Measurements from ENCODE around the gene OR2V1.
"Not testable (repeated sequence)": the region's sequence is repeated elsewhere in the genome, so short reads cannot be mapped to it uniquely, and the experiment has no call there.

The OR2V1 gene

DNA sequence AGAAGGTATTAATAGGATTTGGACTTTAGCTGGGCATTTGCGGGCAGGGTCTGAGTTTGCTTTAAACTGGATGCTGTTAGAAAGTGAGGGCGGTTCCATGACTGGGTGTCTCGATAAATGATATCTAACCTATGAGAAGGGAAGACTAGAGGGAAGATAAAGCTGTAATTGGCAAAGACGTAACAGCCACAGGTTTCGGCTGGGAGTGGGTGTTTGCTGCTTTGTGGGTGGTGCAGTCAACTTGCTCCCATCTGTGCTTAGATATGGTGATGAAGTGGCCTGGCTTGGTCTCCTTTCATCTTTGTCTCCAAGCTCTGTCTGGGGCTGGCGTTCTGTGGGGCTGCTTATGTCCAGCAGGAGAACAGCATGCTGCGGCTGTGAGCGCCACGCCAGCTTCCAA lies 23.3 kb downstream of the OR2V1 start:
- Histone ChIP-seq H4K20me1 (ENCODE audit: insufficient read depth, low read length) (no peaks in the 10 kb centered on the region), H3K9ac (ENCODE audit: low read length) (no peak overlapping the region), H2AFZ (ENCODE audit: low read depth, low read length) (no peak overlapping the region), H3K36me3 (replicated peaks; ENCODE audit: low read depth, low read length) (no peaks in the 10 kb centered on the region), H3K27ac (ENCODE audit: low read length) (no peak overlapping the region), H3K27me3 (ENCODE audit: low read depth, low read length) (peaks cover 20% of the 10 kb centered on the region; the same call in 1 of the 2 replicates), H3K4me2 (ENCODE audit: low read length) (no peak overlapping the region), H3K4me3 (ENCODE audit: low read length) (no peak overlapping the region), H3K79me2 (ENCODE audit: low read length) (no peaks in the 10 kb centered on the region), H3K4me1 (ENCODE audit: low read length) (peaks cover 12% of the 10 kb centered on the region), H3K9me3 (ENCODE audit: insufficient read depth, low read length) (no peaks in the 10 kb centered on the region)
- TF ChIP-seq EZH2phosphoT487 (IDR thresholded peaks at IDR 0.05; ENCODE audit: low read depth), result no peak
- TF ChIP-seq, protein P1, sequence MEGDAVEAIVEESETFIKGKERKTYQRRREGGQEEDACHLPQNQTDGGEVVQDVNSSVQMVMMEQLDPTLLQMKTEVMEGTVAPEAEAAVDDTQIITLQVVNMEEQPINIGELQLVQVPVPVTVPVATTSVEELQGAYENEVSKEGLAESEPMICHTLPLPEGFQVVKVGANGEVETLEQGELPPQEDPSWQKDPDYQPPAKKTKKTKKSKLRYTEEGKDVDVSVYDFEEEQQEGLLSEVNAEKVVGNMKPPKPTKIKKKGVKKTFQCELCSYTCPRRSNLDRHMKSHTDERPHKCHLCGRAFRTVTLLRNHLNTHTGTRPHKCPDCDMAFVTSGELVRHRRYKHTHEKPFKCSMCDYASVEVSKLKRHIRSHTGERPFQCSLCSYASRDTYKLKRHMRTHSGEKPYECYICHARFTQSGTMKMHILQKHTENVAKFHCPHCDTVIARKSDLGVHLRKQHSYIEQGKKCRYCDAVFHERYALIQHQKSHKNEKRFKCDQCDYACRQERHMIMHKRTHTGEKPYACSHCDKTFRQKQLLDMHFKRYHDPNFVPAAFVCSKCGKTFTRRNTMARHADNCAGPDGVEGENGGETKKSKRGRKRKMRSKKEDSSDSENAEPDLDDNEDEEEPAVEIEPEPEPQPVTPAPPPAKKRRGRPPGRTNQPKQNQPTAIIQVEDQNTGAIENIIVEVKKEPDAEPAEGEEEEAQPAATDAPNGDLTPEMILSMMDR (IDR thresholded peaks at IDR 0.05; ENCODE audit: low read depth, low read length), result no peak

DNA sequence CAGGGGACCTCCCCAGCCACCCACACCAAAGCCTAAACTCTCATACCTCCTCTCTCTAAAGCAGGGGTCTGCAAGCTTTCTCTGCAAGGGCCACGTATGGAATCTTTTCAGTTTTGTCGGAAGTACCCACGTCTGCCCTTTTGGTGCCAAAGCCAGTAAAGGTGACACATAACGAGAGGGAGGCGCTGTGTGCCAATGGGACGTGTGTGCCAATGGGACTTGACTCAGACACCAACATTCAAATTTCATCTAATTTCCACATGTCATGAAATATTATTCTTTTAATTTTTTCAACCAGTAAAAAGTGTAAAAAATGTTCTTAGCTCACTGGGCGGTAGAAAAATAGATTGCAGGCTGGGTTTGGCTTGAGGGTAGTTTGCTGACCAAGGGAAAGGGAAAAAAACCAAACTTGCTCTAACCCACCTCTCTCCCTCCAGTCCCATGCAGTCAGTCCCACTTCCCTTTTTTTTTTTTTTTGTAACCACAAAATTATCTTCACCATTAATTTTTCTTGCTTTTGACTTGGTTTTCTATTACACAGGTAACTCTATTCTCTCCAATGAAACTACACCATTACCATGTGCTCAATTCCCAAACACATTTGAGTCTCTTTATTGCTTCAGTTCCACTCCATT lies 25.5 kb downstream of the OR2V1 start:
- Histone ChIP-seq H3K27ac (ENCODE audit: low read length) (no peak overlapping the region), H2AFZ (ENCODE audit: low read depth, low read length) (no peak overlapping the region), H3K9ac (ENCODE audit: low read length) (no peak overlapping the region), H3K36me3 (replicated peaks; ENCODE audit: low read depth, low read length) (no peaks in the 10 kb centered on the region), H3K9me3 (ENCODE audit: insufficient read depth, low read length) (no peaks in the 10 kb centered on the region), H3K4me2 (ENCODE audit: low read length) (peak overlapping the region; percentile 44), H4K20me1 (ENCODE audit: insufficient read depth, low read length) (no peaks in the 10 kb centered on the region), H3K27me3 (ENCODE audit: low read depth, low read length) (peaks cover 17% of the 10 kb centered on the region; the same call in 1 of the 2 replicates), H3K79me2 (ENCODE audit: low read length) (no peaks in the 10 kb centered on the region), H3K4me3 (ENCODE audit: low read length) (no peak overlapping the region), H3K4me1 (ENCODE audit: low read length) (peaks cover 12% of the 10 kb centered on the region)
- TF ChIP-seq EZH2phosphoT487 (IDR thresholded peaks at IDR 0.05; ENCODE audit: low read depth), result no peak
- TF ChIP-seq, protein P1 (IDR thresholded peaks at IDR 0.05; ENCODE audit: low read depth, low read length), result no peak

DNA sequence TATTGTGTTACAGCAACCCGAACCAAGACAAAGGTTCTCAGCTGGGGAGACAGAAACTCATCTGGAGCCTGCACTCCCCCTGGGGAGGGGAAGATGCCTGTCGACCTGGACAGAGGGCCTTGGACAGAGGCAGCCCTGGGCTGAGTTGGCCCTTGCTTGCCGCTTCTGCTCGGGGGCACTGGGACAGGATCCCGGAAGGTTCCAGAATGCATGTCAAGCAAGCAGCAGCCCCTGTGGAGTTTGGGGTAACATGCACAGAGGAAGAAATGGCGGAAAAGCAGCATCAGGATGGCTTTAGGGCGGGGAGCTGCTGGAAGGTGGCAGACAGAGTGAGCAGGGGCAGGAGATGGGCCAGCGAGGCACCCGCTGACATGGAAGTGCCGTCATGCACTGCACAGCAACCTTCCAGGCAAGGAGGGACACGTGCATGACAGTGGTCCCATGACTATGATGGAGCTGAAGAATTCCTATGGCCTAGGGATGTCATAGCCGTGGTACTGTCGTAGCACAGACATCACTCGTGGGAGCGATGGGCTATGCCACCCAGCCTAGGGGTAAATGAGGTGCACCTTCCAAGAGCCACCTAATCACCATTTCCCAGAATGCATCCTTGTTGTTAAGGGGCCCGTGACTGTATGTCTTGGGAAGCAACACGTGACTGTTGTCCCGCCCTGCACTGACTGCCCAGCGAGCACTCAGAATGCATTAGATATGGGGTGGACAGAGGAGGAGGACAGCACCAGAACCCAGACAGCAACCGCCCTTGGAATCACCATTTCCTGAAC lies 26.2 kb downstream of the OR2V1 start:
- H3K4me2 ChIP-seq (ENCODE audit: low read length), result peak overlapping the region; percentile 44; the same call in 1 of the 2 replicates
- H3K9ac ChIP-seq (ENCODE audit: low read length); H3K36me3 ChIP-seq (replicated peaks; ENCODE audit: low read depth, low read length); H3K79me2 ChIP-seq (ENCODE audit: low read length); H3K9me3 ChIP-seq (ENCODE audit: insufficient read depth, low read length); H3K27ac ChIP-seq (ENCODE audit: low read length); H2AFZ ChIP-seq (ENCODE audit: low read depth, low read length); H3K4me3 ChIP-seq (ENCODE audit: low read length); H4K20me1 ChIP-seq (ENCODE audit: insufficient read depth, low read length): not testable (repeated sequence)
- peaks cover 17% of the 10 kb centered on the region; the same call in 1 of the 2 replicates for H3K27me3 ChIP-seq (ENCODE audit: low read depth, low read length)
- peaks cover 12% of the 10 kb centered on the region for H3K4me1 ChIP-seq (ENCODE audit: low read length)

DNA sequence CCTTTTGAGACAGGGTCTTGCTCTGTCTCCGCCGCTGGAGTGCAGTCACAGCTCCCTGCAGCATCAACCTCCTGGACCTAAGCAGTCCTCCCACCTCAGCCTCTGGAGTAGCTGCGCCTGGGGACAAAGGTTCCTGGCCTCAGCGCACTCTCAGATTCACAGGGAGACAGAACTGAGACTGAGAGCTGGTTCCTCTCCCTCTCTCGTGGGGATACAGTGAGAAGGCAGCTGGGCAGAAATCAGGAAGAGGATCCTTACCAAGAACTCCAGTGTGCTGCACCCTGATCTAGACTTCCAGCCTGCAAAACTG lies 26.8 kb downstream of the OR2V1 start:
- not testable (repeated sequence) for H3K79me2 ChIP-seq (ENCODE audit: low read length); H3K9me3 ChIP-seq (ENCODE audit: insufficient read depth, low read length); H3K4me2 ChIP-seq (ENCODE audit: low read length); H4K20me1 ChIP-seq (ENCODE audit: insufficient read depth, low read length); H3K36me3 ChIP-seq (replicated peaks; ENCODE audit: low read depth, low read length); H2AFZ ChIP-seq (ENCODE audit: low read depth, low read length); H3K27ac ChIP-seq (ENCODE audit: low read length); H3K4me3 ChIP-seq (ENCODE audit: low read length); H3K9ac ChIP-seq (ENCODE audit: low read length)
- Histone ChIP-seq H3K4me1 (ENCODE audit: low read length) (peaks cover 12% of the 10 kb centered on the region), H3K27me3 (ENCODE audit: low read depth, low read length) (peaks cover 17% of the 10 kb centered on the region; the same call in 1 of the 2 replicates)

DNA sequence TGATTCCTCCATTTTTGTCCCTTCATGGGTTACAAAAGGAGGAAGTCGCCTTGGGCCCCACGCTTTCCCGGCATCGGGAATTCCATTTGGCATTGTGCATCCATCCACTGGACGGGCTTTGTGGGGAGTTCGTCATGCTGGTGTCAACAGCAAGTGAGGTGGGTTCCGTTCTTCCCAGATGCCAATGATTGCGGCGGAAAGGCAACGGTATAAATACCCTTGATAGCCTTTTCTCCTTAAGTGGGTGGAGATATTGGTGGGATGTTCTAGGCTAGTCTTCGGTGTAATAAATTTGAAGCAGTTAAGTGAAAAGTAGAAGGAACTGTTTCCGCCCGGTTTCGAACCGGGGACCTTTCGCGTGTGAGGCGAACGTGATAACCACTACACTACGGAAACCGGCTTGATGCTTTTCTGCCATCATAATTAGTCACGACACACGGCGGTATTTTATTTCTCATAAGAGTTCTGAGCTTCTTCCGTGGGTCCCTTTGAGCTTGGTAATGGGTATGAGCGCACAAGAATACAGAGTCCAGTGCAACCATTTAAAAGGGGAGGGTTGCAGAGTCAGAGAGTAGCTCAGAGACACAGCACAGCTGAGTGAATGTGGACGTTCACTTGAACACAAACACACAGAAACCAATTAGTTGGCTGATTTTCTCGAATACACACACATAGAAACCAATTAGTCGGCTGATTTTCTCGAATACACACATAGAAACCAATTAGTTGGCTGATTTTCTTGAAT lies 28.9 kb downstream of the OR2V1 start:
- H4K20me1 ChIP-seq (ENCODE audit: insufficient read depth, low read length); H3K9ac ChIP-seq (ENCODE audit: low read length); H3K27ac ChIP-seq (ENCODE audit: low read length); H3K36me3 ChIP-seq (replicated peaks; ENCODE audit: low read depth, low read length); H2AFZ ChIP-seq (ENCODE audit: low read depth, low read length); H3K4me3 ChIP-seq (ENCODE audit: low read length); H3K9me3 ChIP-seq (ENCODE audit: insufficient read depth, low read length); H3K27me3 ChIP-seq (ENCODE audit: low read depth, low read length); H3K4me2 ChIP-seq (ENCODE audit: low read length); H3K79me2 ChIP-seq (ENCODE audit: low read length): not testable (repeated sequence)
- peaks cover 12% of the 10 kb centered on the region for H3K4me1 ChIP-seq (ENCODE audit: low read length)

DNA sequence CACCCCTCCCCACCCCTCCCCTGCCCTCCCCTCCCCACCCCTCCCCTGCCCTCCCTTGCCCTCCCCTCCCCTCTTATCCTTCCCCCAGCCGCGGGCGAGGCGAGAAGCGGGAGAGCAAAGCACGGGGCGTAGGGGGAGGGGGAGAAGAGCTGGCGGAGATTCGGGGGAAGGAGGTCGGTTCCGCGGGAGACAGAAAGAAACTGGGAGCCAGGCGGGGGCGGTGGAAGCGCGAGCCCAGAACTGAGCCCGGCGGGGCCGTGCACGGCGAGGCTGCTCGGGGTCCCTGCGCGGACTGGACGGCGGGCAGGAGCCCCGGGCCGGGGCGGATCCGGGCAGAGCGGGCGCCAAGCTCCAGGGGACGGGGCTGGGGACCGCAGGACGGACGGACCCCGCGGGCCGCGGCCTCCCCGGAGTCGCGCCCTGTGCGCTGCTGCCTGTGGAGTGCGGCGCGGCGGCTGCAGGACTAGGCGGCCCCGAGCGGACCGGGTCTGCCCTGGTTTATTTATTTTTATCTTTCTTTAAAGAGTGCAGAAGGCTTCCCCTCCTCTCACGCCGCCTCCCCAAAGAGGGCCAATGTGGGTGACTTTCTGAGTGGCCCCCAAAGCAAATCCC lies 29.8 kb downstream of the OR2V1 start:
- H3K4me3 ChIP-seq (ENCODE audit: low read length); H3K9ac ChIP-seq (ENCODE audit: low read length); H3K79me2 ChIP-seq (ENCODE audit: low read length): not testable (repeated sequence)

More for the DNA sequence above, 29.8 kb downstream of the OR2V1 start:
- H2AFZ ChIP-seq (ENCODE audit: low read depth, low read length); H3K4me2 ChIP-seq (ENCODE audit: low read length); H4K20me1 ChIP-seq (ENCODE audit: insufficient read depth, low read length); H3K27ac ChIP-seq (ENCODE audit: low read length); H3K27me3 ChIP-seq (ENCODE audit: low read depth, low read length); H3K9me3 ChIP-seq (ENCODE audit: insufficient read depth, low read length); H3K36me3 ChIP-seq (replicated peaks; ENCODE audit: low read depth, low read length): not testable (repeated sequence)
- peaks cover 11% of the 10 kb centered on the region for H3K4me1 ChIP-seq (ENCODE audit: low read length)

Data from OCI-LY3 (cell line).